8988T (cell line): ENCODE data around the gene BRMS1.

Experiments
- DNase-seq: peaks from one replicate; pipeline ENCODE4 v3.0.0; 2011

Gene BRMS1

GRCh38 chr11:66336234-66337102 lies 8.4 kb downstream of the BRMS1 start, which contains the start of gene RIN1:
TSS of gene RIN1 (minus strand) at chr11:66336434. CDS start at chr11:66336402, 32 bp downstream.
- peak; percentile 99 for DNase-seq

DNA sequence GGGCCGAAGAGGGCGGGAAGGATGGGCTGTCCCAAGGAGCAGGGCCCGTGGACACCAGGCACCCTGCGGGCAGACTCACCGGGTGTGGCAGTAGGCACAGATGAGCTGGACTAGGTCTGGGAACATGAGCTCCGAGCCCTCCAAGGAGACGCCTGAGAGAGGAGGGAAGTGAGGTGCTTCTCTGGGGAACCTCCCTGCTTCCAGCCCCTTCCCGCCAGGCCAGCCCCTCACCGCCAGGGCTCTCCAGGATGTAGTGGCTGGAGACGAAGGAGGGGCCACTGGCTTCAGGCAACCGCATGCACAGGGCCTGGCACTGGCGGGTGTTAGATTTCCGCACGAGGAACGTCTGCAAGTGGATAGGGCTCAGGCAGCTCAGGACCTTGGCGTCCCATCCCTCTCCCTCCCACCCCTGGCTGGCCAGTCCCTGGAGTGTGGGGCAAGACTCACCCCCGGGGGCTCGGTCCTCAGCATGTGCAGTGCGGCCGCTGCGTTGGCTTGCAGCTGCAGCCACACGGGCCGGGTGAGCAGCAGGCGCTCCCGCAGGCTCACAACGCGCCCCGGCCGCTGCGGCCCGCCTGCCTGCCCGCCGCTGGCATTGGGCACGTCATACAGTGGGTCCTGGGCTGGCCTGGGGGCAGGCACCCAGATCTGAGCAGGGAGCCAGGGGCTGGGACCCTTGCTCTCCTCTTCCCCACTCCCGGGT lies 9.2 kb downstream of the BRMS1 start:
- peak; percentile 85 for DNase-seq

DNA sequence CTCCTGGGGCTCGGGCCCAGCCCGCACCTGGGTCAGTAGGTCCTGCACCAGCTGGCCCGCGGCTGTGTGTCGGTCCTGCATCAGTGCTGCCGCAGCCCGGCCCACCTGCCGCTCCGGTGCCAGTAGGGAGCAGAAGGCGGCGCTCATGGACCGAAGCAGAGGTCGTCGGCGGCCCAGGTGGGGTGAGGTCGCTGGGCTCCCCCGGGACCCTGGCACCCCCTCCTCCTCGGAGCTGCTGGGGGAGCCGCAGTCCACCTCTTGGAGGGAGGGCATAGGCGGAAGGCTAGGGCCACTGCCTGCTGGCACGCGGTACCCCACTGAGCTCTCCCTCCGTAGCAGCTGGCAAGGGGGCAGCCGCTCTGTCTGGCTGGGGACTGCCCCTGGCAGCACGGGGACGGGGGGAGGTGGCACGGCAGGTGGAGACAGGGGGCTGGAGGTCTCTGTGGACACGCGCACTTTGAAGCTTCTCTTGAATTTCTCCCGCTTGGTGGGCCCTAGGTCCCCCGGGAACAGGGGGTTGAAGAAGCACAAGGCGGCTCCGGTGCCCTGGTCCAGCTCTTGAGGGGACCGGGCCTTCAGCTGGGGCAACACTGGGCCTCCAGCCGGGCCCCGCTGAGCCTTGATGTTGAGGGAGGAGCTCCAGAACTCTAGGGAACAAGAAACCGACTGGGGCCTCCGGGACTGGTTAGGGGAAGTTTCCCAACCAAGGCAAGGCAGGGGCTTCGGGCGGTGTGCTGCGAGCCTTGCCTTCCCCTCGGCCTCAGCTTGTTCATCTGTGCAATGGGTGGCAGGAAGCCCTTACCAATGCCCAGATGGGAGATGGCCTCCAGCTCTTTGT lies 10.1 kb downstream of the BRMS1 start:
- DNase-seq = peak; percentile 26

DNA sequence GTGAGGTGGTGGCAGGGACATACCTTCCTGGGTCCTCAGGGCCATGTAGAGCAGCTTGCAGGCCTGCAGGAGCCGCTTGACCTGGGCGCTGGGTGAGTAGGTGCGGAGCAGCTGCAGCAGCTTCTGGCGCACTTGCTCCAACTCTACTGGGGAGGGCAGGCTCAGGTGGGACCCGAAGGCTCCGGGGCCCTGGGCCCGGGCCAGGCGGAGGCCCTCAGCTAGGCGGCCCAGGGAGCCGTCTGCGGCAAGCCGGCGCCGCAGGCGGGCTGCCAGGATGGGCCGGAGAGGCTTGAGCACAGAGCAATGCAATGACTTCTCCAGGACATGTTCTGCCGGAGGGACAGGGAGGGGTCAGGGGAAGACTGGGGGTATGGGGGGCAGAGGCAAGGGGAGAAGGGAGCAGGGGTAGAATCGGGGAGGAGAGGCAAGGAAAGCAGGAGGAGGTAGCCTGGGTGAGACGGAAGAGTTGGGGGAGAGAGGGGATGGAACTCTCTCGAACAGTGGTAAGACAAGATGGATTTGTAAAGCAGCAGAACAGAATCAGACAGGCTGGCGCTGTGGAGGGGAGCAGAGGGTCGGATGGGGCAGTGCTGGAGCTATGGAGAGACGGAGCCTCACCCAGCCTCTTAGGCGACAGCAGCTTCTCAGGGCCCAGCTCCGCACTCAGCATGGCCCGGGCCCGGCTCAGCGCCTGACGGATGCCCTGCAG lies 10.9 kb downstream of the BRMS1 start:
- DNase-seq = peak; percentile 33

GRCh38 chr11:66333220-66333877 lies 11.6 kb downstream of the BRMS1 start:
- peak; percentile 35 for DNase-seq

GRCh38 chr11:66332371-66333219 lies 12.3 kb downstream of the BRMS1 start:
- peak; percentile 27 for DNase-seq

GRCh38 chr11:66331542-66332370 lies 13.1 kb downstream of the BRMS1 start:
- peak; percentile 28 for DNase-seq

DNA sequence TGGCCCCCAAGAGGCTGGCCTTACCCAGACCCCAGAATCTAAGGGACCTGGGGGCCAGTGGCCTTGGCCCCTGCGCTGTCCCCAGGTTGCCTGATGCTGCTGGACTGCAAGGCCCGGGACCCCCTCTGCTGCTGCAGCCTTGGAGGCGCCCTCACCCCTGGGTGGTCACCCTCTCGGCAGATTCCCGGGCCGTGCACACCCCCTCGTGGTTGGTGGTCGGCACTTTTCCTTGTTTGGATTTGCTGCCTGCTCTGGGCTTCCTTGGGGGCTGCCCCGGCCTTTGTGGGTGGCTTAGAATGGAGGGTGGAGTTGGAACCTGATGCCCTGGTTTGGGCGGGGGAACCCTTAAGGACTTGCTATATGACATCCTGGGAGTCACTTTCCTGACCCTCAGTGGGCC lies 14.0 kb downstream of the BRMS1 start:
- DNase-seq = peak; percentile 31

DNA sequence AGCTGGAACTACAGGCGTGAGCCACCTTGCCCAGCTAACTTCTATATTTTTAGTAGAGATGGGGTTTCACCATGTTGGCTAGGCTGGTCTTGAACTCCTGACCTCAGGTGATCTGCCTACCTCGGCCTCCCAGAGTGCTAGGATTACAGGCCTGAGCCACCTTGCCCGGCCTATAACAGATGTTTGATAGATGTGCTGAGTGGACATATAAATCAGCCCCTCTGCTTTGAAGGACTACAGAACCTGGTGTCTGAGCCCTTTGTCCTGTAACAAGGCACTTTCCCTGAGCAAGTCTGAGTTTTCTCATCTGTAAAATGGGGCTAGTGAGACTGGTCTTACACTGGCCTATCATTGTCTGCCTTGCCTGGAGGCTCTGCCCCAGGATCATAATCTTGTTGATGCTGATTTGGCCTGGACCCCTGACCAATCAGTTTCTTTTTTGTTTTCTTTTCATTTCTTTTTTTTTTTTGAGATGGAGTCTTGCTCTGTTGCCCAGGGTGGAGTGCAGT lies 15.7 kb downstream of the BRMS1 start:
- no peak for DNase-seq

DNA sequence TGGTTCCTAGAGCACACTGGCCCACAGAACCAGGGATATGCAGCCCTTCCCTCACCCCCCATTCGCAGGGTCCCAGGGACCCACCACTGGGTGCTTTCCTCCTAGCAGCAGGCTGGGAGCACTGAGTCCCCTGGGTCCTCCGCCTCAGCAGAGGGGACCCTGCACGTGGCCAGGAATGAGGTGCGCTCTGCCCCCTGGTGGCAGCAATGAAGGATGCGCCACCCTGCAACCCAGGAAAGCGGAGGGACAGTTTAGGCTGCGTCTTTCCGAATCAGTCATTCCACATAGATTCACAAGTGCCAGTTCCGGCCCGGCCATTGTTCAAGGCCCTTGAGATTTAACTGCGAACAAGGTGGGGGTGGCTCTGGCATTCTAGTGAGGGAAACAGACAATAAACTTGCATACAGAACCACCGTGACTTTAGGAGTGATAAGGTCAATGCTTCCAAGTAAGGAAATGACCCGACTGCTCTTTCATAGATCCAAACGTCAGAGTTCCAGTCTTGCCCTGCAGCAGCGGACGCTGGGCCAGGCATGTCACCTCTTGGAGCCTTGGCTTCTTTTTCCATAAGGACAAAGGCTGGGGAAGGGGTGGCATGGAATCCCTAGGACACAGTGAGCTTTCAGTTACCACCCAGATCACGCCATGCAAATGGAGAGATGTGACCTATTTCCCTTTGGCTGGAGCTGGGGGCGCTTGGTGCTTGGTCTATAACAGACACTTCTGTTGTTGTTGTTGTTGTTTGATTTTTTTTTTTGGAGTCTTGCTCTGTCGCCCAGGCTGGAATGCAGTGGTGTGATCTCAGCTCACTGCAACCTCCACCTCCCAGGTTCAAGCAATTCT lies 16.4 kb downstream of the BRMS1 start:
- peak; percentile 93 for DNase-seq

- DNase-seq = peak; percentile 24
Measured at GRCh38 chr11:66328031-66328301, 16.9 kb downstream of the BRMS1 start.

GRCh38 chr11:66327171-66328030 lies 17.5 kb downstream of the BRMS1 start:
- peak; percentile 82 for DNase-seq

DNA sequence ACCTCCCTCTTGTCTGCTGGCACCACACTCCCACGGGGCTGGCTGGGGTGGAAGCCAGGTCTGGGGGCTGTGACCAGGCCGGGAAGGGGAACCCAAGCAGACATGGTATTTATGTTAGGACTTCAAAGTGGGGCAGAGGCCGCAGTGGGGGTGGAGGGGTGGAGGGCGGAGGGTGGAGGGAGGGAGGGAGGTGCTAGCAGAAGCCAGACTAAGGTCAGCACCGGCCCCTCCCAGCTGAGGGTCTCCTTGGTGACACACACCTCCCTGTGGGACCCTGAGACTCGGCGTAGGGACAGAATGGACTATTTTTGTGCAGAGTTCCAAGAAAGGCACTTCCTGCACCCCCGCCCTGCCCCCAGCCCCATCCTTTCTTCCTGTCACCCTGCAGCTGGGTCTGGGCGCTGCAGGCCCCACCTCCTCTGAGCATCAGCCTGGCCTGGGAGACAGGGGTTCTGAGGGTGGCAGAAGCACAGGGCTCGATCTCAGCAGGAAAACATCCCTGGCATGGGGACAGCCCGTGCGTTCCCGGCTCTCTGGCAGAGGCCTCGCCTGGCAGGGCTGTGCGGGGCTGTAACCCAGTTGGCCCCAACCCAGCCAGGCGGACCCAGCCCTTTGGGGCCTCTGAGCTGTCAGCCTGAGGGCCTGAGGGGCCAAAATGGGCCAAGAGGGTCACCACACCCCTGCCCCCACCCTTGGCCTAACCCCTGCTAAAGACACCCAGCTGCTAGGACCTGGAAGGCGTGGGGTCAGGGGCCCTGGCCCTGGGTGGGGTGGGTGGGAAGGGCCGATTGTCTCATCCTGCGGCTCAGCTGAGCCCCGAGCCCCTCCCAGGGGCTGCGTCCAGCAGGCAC lies 18.4 kb downstream of the BRMS1 start:
- DNase-seq = peak; percentile 58

DNA sequence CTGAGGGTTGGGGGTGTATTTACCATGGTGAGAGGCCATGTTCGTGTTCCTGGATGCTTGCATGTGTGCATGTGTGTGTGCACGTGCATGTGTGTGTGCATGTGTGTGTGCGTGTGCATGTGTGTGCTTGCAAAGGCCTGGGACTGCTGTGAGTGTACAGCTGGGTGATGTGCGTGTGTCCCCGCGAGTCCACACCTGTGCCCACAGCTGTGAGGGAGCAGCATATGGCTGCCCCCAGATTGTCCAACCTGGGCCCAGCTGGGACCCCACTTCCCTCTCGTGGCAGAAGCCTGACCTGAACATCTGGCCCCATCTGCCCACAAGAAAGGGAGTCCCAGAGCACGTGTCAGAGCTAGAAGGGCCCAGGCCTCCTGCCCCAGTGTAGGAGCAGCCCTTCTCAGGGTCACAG lies 19.6 kb downstream of the BRMS1 start:
- no peak for DNase-seq

GRCh38 chr11:66324664-66325063 lies 20.2 kb downstream of the BRMS1 start:
- DNase-seq = no peak

- DNase-seq = no peak
Measured at GRCh38 chr11:66323684-66324083, 21.2 kb downstream of the BRMS1 start.
